T-helper 1 cell (primary cell): Measurements from ENCODE around the gene CREB3L2.
A peak's percentile ranks its signal among the peaks of the same experiment; 100 is the strongest.
"Not testable (repeated sequence)": the region's sequence is repeated elsewhere in the genome, so short reads cannot be mapped to it uniquely, and the experiment has no call there.

ENCODE experiments used
- DNase-seq, 5 donors: peaks; one replicate each; pipeline ENCODE4 v3.0.0-alpha.2; 2012 to 2020

Gene CREB3L2

DNA sequence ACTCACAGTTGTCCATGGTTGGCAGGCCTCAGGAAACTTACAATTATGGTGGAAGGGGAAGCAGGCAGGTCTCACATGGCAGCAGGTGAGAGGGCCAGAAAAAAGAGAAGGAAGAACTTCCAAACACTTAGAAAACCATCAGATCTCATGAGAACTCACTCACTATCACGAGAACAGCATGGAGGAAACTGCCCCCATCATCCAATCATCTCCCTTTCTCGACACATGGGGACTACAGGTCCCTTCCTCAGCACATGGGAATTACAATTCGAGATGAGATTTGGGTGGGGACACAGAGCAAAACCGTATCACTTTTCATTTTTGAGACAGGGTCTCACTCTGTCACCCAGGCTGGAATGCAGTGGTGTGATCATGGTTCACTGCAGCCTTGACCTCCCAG lies 12.3 kb upstream of the CREB3L2 start:
- DNase-seq: not testable (repeated sequence)

DNA sequence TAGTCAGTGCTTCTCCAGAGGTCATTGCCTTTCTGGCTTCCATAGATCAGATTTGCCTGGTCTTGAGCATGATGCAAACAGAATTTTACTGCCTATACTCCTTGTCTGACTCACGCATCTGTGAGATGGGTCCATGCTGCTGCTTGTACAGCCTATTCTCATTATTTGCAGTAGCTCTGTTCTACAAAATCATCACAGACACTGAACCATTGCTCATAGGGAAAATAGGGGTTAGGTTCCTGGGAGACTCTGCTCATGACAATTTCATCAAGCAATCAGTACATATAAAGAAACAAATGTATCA lies 7.4 kb upstream of the CREB3L2 start:
- no peak for DNase-seq

DNA sequence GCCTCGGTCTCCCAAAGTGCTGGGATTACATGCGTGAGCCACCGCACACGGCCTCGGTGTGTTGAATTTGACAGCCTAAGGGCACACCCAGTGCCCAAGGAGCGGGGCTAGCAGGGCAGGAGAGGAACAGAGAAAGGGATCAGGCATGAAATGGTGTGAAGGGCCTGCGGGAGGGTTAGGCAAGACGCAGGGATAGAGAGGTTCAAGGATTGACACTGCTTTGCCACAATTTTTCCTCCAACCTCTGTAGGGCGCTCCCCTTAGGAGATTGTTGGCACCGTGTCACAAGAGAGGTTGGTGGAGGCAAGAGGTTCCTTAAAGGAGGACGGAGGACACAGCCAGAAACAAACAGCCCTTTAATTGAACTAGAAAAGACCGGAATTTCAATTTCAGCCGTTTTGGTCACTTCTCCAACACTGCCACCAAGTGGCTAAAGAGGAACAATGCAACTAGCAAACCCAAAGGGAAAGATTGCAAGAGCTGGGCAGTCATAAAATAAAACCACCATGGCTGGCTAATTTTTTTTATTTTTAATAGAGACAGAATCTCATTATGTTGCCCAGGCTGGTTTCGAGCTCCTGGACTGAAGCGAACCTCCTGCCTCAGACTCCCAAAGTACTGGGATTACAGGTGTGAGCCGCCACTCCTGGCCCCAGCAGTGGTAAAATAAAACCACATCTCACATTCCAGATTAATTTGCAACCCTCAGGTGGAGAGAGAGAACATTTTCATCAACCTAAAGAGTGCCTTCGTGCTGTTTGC lies 6.9 kb upstream of the CREB3L2 start:
- peak in 2 of 5 donors; percentile 17 to 47 for DNase-seq

DNA sequence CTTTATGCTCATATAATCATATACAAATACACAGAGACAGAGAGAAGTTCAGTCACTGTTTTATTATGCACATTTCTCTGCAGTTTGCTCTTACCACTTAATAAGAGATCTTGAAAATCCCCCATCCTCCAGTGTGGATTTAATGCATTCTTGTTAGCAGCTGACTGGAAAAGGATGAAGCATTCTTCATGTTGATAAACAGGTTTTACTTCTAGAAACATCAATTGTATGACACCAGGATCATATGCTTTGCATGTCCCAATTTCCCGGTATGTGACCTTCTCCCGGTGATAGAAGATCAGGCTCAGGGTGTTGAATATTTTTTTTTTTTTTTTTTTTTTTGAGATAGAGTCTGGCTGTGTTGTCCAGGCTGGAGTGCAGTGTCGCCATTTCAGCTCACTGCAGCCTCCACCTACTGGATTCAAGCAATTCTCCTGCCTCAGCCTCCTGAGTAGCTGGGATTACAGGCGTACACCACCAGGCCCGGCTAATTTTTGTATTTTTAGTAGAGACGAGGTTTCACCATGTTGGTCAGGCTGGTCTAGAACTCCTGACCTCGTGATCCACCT lies 6.2 kb upstream of the CREB3L2 start:
- DNase-seq: no peak

DNA sequence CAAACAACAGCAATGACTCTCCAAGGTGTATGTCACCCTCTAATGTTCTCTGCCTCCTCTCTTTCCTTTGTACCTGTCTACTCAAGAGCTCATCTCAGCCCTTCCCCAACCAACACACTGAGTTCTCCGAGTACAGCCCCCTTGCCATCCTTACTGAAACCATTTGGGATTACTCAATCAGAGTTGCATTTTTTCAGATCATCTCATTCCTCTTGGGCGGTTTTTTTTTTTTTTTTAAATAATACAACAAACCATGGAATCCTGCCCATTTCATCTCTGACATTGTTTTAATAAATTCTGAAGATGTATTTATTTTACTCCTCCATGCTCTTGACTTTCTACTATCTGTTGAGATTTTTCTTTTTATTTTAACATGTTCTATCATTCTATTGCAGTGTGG lies 4.2 kb upstream of the CREB3L2 start:
- DNase-seq: no peak

DNA sequence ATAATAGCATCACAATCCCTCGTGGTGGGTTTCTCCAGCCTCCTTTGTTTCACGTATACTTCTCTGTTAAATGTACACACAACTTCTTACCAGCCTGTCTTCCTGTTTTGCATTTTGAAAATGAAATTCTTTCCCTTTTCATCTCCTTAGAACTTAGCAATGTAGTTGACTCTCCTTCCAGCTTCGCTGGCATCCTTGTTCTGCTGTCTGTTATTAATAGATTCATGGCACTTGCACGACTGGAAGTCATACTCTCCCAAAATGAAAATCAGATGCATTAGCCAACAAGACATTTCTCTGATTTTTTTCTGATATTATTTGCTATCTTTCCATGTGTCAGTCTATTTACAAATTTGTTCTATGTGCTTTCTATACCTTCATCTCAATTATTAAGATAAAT lies 3.0 kb upstream of the CREB3L2 start:
- no peak for DNase-seq

DNA sequence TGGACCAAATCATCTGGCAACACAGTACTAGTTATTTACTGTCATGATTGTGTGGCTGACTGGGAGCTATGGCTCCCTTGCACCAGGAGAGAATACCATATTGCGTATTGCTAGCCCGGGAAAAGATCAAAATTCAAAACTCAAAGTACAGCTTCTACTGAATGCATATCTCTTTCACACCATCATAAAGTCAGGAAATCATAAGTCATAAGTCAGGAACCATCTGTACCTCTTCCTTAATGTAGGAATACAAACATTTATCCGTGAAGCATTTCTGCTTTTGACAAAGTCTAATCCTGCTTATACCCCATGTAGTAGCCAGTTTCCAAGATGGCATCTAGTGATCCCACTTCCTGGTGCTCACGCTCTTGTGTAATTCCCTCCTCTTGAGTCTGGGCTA lies 2.2 kb upstream of the CREB3L2 start:
- DNase-seq: no peak

DNA sequence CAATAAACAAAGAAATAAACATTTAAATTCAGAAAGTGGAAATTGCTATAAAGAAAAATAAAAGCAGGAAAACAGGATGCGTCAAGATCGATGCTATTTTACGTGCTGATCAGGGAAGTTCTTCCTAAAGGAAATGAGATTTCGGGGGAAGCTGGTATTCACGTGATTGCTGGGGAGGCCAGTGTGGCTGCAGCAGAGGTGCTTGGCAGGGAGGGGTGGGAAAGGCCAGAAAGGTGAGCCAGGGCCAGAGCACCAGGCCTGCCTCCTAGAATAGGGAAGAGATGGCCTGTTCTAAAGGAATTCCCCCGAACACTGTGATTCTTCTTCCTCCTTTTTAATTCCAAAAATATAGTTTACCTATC lies 923 bp upstream of the CREB3L2 start:
- no peak for DNase-seq

DNA sequence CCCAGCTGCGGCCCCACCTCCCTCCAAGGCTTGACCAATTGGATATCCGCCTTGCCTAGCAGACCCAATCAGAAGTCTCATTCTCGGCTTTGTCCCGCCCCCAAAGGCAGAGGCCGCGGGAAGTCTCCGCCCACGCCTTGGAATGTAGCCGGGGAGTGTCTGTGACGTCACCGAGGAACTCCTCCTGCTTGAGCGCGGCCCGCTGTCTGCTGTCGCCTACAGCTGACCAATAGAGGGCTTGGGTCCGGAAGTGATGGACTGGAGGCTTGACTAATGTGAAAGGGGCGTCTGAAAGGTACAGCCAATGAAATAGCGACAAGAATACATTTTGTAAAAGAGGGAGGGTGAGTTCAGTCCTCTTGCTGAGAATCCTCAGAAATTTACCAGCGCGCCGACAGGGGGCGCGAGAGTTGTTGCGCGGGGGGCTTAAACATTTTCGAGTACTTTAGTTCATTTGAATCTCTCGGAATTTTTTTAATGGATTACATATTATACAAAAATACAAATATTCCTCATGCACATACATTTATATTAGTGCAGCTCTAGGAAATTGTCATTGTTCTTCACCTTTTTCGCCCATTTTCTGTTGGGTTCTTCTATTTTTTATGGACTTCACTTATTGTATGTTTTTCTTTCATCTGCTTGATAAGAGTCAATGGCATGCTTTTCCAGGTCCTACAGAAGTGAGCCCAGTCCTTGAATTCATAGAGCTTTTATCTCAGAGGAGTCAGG lies 376 bp upstream of the CREB3L2 start:
- peak; percentile 95 to 99 (median 97) for DNase-seq

DNA sequence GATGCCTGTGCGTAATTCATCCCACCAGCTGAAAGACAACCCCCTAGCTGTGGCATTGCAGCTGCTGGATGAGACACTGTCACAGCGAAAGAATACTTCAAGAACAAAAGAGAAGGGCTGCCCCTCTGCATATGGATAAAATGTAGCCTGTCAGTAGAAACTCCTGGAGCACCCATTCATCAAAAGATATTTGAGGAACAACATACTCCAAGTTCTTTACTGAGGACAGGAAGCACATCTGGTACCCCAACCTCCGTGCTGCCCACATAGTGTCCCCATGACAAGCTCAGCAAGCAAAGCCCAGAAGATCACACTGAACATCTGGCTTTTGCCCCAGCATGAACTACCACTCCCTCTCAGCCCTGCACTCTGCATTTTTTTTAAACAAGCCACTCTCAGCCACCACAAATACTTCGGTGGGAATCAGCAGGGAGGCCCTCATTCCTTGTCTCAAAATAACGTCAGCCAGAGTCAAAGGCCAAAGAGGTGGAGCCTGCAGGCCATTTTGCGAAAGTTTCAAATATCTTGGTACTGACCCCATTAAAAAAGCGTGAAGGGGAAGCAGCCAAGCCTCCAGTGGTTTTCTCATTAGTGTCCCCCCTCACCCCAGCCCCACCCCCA lies 1.7 kb downstream of the CREB3L2 start:
- DNase-seq: no peak

DNA sequence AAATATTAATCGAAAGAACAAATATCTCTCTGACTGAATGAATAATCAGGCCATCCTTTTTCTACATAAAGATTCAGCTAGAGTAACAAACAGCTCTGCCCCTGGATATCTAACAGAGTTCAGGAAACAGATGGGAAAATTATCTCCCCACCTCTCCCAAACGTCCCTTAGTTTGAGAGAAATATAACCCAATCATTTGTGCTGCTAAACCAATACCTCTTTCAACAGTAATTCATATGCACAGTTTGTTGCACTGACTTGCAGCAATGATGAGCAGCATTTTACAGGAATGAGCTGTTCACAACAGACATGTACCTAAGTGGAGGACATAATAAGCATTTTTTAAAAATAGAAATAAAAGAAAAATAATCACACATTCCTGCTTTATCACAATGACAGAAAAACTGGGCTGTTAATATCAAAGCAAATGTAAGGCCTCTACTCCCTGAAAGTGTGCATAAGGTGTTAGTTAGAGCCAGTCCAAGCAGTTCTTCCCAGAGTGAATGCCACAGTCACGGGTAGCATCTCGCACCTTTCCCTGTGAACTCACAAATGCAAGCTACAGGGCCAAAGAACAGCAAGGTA lies 2.3 kb downstream of the CREB3L2 start:
- no peak for DNase-seq

DNA sequence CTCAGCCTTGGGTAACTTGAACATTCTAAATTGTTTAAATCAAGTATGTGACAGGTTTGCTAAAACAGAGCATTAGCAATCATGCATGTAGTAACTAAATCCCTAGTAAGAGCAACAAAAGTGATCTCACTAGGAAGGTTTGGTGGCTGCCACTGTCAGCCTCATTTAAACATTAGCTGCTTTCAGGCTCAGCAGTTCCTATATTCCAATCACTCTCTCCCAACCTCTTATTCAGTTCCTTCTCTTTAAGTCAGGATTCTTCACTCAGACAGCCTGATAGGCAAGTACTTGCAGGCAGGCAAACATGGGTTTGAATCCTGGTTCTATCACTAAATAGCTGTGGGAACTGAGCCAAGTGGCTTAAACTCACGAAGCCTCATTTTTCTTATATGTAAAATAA lies 3.6 kb downstream of the CREB3L2 start:
- no peak for DNase-seq

DNA sequence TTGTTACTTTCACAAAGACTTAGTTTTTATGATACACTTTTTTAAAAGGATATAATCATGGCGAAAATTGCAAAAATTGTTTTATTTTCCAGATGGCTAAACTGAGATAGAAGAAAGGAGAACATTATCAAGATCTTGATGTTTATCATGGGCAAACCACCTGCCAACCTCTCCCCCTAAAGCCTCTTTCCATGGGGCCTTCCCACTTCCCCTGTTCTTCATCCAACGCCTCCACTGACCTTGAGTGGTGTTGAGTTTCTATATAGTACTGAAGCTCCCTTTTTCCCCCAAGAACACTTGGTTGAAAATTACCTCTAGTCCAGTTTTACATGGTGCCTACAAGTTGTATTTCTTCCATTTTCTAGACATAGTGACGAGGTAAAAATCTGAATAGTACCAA lies 5.0 kb downstream of the CREB3L2 start:
- DNase-seq: no peak

DNA sequence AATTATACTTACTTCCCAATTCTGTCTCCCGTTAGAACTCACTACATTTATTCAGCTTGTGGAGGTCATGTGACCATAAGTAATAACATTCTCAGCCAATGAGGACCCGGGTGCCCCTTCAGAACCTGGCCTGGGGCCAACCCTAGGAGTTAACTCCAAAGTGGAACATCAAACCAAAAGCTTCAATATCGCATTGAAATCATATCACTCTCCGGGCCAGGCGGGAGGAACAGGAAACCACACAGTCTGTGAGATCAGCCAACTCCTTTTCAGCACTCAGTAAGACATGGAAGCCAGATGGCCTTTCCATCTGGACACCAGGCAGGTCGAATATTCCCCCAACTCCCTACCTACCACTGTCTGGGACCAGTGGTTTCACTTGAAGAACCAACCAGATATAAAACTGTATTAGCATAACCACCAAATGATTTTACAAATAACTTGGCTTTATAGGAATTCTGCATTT lies 5.5 kb downstream of the CREB3L2 start:
- DNase-seq: no peak

DNA sequence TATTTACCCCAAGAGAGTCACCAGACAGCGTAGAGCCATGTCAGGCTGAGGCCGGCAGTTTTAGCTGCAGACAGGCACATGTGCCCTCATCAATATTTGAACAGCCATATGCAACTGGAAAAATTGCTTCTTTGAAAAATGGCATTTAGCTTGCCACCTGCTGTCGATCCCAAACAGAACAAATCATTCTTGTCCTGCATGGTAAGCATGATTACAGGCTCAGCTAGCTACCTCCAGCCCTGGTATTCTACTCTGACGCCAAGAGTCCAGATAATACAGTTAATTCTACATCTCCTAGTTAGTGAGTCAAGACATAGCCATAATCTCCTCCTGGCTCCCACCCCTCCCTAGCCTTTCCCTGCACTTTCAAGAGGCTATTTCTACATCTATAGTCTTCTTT lies 7.7 kb downstream of the CREB3L2 start:
- no peak for DNase-seq

DNA sequence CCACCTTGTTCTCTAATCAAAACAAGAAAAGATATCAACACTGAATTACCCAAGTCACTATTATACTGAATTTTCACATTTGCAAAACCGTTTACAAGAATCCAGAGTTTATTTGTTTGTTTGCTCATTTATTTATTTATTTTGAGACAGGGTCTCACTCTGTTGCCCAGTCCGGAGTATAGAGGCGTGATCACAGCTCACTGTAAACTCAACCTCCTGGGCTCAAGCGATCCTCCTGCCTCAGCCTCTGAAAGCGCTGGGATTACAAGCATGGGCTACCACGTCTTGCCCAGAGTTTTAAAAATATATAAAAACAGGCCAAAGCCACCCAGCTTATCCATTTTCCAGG lies 8.5 kb downstream of the CREB3L2 start:
- no peak for DNase-seq

DNA sequence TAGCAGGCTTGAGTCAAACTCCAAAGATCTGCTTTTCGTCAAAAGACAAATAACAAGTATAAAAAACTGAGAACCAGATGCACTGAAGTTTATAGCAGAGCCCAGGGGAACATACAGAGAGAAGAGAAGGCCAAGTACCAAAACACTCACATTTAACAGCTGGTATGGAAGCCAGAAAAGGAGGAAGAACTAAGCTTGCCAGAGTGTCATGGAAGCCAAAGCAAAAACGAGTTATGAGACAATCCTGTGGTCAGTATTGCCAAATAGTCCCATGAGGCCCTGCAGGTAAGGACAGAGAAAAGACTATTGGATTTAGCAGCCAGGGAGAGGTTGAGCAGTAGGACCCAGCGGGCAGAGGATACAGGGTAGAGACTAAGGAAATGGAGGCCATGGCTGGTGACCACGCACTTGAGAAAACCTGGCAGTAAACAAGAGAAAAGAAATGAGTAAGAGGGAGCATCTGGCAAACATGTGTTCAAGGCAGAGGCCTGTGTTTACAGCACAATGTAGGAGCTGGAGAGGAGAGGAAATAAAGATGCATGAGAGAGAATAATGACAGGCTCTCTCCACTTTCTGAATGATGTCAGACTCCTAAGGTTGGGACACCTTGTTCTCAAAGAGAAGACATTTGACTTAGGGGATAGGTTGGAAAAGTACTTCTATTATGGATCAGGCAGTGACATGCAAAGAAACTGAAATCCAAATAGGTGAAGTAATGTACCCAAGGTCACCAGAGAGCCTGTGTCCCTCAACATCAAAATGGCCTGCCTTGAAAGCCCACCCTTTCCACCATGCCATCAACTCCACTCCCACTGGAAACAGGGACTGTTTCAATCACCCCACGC lies 9.1 kb downstream of the CREB3L2 start:
- peak in 1 of 5 donors; percentile 67 for DNase-seq

DNA sequence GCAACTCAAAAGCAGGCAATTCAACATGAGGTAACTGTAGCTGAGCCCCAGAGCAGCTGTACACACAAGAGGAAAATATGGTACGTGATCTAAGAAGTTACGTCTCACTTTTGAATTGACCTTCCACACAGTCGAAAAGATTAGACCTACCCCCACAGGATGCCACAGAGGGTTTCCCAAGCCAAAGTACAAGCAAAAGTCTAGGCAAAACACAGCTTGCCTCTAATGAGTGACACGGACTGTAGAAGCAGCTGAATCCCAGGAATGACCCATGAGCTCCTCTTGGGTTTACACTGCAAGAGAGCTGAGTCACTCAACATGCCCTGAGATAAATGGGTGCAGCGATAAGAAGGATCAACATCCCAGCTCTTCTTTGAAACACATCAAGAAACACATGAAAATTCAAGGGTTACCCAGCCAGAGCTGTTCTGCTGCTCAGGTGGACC lies 9.8 kb downstream of the CREB3L2 start:
- DNase-seq: no peak

DNA sequence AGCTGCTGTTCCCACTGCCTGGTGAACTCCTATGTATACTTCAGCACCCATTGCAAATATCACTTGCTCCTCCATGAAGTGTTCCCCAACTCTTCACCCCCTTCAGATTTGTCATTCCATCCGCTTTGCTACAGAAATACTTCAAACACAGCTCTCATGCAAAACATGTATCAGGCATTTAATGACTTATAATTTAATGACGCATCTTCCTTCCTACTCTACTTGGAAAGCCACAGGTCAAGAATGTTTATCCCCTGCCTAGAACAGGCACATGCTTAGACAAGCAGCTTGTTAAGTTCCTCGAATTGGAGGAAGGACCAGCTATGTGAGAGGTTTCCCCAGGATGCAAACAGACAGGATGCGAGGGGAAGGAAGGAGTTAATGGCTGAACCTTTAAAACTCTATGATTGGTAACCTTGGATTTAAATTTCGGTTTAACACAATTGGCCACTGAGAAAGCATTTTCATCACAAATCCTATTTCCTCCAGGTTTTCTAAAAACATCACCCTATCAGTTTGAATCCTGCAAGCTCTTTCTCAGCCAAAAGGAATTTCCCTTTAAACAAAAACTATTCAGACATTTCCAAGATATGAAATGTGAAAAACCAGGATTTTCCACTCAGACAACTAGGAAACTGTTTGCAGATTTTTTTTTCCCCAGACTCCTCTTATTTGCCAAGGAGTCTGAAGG lies 11.5 kb downstream of the CREB3L2 start:
- no peak for DNase-seq

DNA sequence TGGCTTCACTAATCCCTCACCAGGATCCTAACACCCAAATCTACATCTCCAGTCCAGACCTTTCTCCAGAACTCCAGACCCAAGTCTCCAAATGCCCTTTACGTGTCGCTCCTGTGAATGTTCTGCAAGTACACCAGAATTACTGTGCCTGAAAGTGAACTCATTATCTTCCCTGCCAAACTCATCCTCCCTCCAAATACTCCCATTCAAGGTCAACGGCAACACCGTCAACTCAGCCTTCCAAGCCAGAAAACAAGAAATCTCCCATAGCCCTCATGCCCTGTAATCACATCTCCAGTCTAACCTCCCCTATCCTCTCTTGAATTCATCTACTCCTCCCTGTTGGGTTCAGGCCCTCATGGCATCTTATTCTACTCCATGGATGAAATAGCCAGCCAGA lies 12.3 kb downstream of the CREB3L2 start:
- DNase-seq: no peak

DNA sequence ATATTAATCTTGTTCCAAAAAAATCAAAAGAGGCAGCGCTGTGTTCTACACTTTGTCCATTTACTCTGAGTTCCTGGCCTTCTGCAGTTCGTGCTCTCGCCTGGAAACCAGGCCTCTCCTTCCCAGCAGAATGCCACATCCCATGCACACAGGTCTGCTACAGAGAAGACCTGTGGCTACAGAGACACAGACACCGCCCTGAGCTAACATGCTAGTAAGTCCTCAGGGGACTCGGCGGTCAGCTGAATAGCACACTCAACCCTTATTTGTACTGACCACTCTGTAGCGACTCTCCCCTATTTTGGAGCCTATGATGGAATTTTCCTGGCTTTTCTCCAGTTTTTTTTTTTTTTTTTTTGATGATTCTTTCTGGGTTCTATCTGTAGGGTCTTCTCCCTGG lies 12.8 kb downstream of the CREB3L2 start:
- no peak for DNase-seq

DNA sequence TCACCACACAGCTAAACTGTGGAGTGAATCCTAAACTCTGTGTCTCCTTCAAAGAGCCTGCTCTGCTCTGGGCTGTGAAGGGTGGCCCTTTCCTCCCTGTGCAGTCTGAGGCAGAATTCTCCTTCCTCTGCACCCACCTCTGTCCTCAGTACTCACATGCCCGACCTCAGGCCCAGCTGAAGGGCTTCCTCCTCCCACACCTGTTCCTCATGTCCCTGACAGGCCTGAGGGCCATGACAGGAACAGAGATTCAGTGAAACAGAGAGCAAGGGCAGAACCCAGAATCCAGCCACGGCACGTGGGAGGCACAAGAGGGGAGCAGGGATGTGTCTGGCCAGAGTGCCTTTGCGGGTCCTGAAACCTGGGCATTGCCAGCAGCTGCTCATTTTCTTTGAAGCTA lies 13.9 kb downstream of the CREB3L2 start:
- no peak for DNase-seq
